ENCODE data around the gene AVEN.

The AVEN gene

GRCh38 chr15:34076785-34077184 is 37.8 kb upstream of the AVEN start:
- no peaks in the 10 kb centered on the region for H3K36me3 Mint-ChIP-seq (ENCODE audit: low read depth)
- H3K4me3 Mint-ChIP-seq = no peak overlapping the region
- H3K27me3 Mint-ChIP-seq (ENCODE audit: low read depth) = no peaks in the 10 kb centered on the region
- H3K9me3 Mint-ChIP-seq = no peaks in the 10 kb centered on the region
- no peak overlapping the region for H3K27ac Mint-ChIP-seq
- no peaks in the 10 kb centered on the region for H3K4me1 Mint-ChIP-seq
- no peak for TF ChIP-seq CTCF (IDR thresholded peaks at IDR 0.05; ENCODE audit: unreplicated experiment in 3 of 3)

GRCh38 chr15:34070003-34070402 is 31.0 kb upstream of the AVEN start:
- H3K4me1 Mint-ChIP-seq = no peaks in the 10 kb centered on the region
- no peak for TF ChIP-seq CTCF (IDR thresholded peaks at IDR 0.05; ENCODE audit: unreplicated experiment in 3 of 3)
- H3K36me3 Mint-ChIP-seq (ENCODE audit: low read depth) = no peaks in the 10 kb centered on the region
- H3K9me3 Mint-ChIP-seq = no peaks in the 10 kb centered on the region
- no peaks in the 10 kb centered on the region for H3K27me3 Mint-ChIP-seq (ENCODE audit: low read depth)
- H3K4me3 Mint-ChIP-seq = no peak overlapping the region
- no peak overlapping the region for H3K27ac Mint-ChIP-seq

DNA sequence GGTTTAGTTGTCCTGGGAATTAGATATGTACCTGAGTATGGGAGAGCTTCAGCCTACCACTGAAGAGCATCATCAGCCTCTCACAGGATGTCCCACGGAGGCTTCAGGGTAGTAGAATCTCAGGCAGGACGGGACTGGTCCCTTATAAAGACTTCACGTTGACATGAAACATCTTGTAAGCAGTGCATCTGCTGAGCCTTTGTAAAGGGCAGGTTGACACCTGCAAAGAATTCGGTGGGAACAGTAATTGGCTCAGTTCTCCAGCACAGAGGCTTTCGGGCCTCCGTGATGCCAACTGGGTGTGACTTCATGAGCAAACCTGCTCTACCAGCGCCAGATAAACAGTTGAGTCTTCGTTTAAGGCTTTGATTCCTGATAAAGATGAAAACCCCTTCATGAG is 26.9 kb upstream of the AVEN start:
- Mint-ChIP-seq H3K27me3 (ENCODE audit: low read depth) (no peaks in the 10 kb centered on the region), H3K4me1 (no peaks in the 10 kb centered on the region), H3K4me3 (no peak overlapping the region), H3K27ac (no peak overlapping the region), H3K9me3 (no peaks in the 10 kb centered on the region), H3K36me3 (ENCODE audit: low read depth) (no peaks in the 10 kb centered on the region)
- no peak for TF ChIP-seq CTCF (IDR thresholded peaks at IDR 0.05; ENCODE audit: unreplicated experiment in 3 of 3)

- TF ChIP-seq CTCF (IDR thresholded peaks at IDR 0.05; ENCODE audit: unreplicated experiment in 3 of 3) = no peak
- H3K4me1 Mint-ChIP-seq = no peaks in the 10 kb centered on the region
- H3K36me3 Mint-ChIP-seq (ENCODE audit: low read depth) = no peaks in the 10 kb centered on the region
- no peaks in the 10 kb centered on the region for H3K9me3 Mint-ChIP-seq
- H3K27me3 Mint-ChIP-seq (ENCODE audit: low read depth) = no peaks in the 10 kb centered on the region
- no peak overlapping the region for H3K4me3 Mint-ChIP-seq
- no peak overlapping the region for H3K27ac Mint-ChIP-seq
These were observed 26.3 kb upstream of the AVEN start for GRCh38 chr15:34065261-34065660.

GRCh38 chr15:34064438-34064837 is 25.4 kb upstream of the AVEN start:
- no peak for TF ChIP-seq CTCF (IDR thresholded peaks at IDR 0.05; ENCODE audit: unreplicated experiment in 3 of 3)
- Mint-ChIP-seq H3K27me3 (ENCODE audit: low read depth) (no peaks in the 10 kb centered on the region), H3K4me3 (no peak overlapping the region), H3K9me3 (no peaks in the 10 kb centered on the region), H3K4me1 (no peaks in the 10 kb centered on the region), H3K36me3 (ENCODE audit: low read depth) (no peaks in the 10 kb centered on the region), H3K27ac (no peak overlapping the region)

- Mint-ChIP-seq H3K27ac (no peak overlapping the region), H3K4me1 (no peaks in the 10 kb centered on the region), H3K36me3 (ENCODE audit: low read depth) (no peaks in the 10 kb centered on the region)
These were observed 20.9 kb upstream of the AVEN start for GRCh38 chr15:34059946-34060345.

More at GRCh38 chr15:34059946-34060345, 20.9 kb upstream of the AVEN start:
- no peaks in the 10 kb centered on the region for H3K27me3 Mint-ChIP-seq (ENCODE audit: low read depth)
- H3K4me3 Mint-ChIP-seq = no peak overlapping the region
- TF ChIP-seq CTCF (IDR thresholded peaks at IDR 0.05; ENCODE audit: unreplicated experiment in 3 of 3) = no peak
- no peaks in the 10 kb centered on the region for H3K9me3 Mint-ChIP-seq

Data from nephron (organoid).